Astrocyte of the spinal cord (primary cell): ENCODE results near the gene OSBP.

Source experiments
- DNase-seq: peaks from one replicate; pipeline ENCODE4 v3.0.0; 2011; ENCODE audit warnings: low read depth, low spot score
- H3K4me3 ChIP-seq: 2 replicates; pipeline ENCODE4 v1.5.1; 2011; ENCODE audit warnings: low read depth, mild to moderate bottlenecking, low read length, moderate library complexity
- CTCF ChIP-seq: IDR thresholded peaks from 2 replicates; pipeline ENCODE4 v1.5.1; 2012; ENCODE audit warnings: low read depth, mild to moderate bottlenecking, low read length, inconsistent platforms
- in situ Hi-C: cut with HindIII; loops from 2 replicates; pipeline ENCODE4 v1.10.0; 2017; ENCODE audit warnings: low sequenced_read_pairs

The OSBP gene

GRCh38 chr11:59542142-59542810 is 73.3 kb downstream of the OSBP start:
- in situ Hi-C loops, result no loop called here
- no peak for DNase-seq
- H3K4me3 ChIP-seq, result no peak overlapping the region
- no peak for TF ChIP-seq CTCF

GRCh38 chr11:59534676-59535075 is 80.9 kb downstream of the OSBP start:
- no peak for DNase-seq
- H3K4me3 ChIP-seq, result no peak overlapping the region
- TF ChIP-seq CTCF, result no peak
- in situ Hi-C loops, result no loop called here

- H3K4me3 ChIP-seq, result no peak overlapping the region
- DNase-seq, result no peak
- no peak for TF ChIP-seq CTCF
- in situ Hi-C loops, result no loop called here
Observed at GRCh38 chr11:59532620-59533019, 83.0 kb downstream of the OSBP start.

- no peak for TF ChIP-seq CTCF
- in situ Hi-C loops, result no loop called here
- no peak for DNase-seq
- no peak overlapping the region for H3K4me3 ChIP-seq
Observed at GRCh38 chr11:59528711-59529110, 86.9 kb downstream of the OSBP start.
